Prostate gland (tissue), 2 donors: ENCODE data around the gene TSPYL1. TPM values are rescaled to one million over a fixed set of nuclear protein-coding genes. Genes with fewer than 3 reads are reported as not detected.

Experiments used
- DNase-seq: peaks from one replicate; pipeline ENCODE4 v3.0.0-alpha.2; 2019; ENCODE audit warnings: low spot score
- H3K27ac ChIP-seq, 2 donors: fragments of 200-600 bp; sonication (generic); 2 replicates each; pipeline ENCODE4 v1.5.1; 2017 to 2019
- H3K27me3 ChIP-seq: fragments of 200-600 bp; sonication (generic); replicated peaks from 2 replicates; pipeline ENCODE4 v1.5.1; 2019; ENCODE audit not compliant: insufficient read depth
- H3K36me3 ChIP-seq, 2 donors: fragments of 200-600 bp; sonication (generic); 1 replicate in 1 of 2; 2 replicates in 1 of 2; pipeline versions ENCODE4 v1.5.1 to v1.8.1; 2017 to 2019
- H3K4me1 ChIP-seq: fragments of 200-600 bp; sonication (generic); replicated peaks from 2 replicates; pipeline ENCODE4 v1.5.1; 2019
- H3K4me3 ChIP-seq, 2 donors: fragments of 200-600 bp; sonication (generic); 2 replicates each; pipeline ENCODE4 v1.5.1; 2017 to 2019
- H3K9me3 ChIP-seq: fragments of 200-600 bp; sonication (generic); 2 replicates; pipeline ENCODE4 v1.5.1; 2017
- CTCF ChIP-seq, 4 experiments: fragments of 200-600 bp in 2 of 4; fragments of 450-650 bp in 2 of 4; sonication (generic) in 2 of 4; IDR thresholded peaks; 1 replicate in 3 of 4; 2 replicates in 1 of 4; pipeline ENCODE4 v1.5.1; 2016 to 2019; ENCODE audit warnings: antibody characterized with exemption in 4 of 4, mild to moderate bottlenecking in 2 of 4, moderate library complexity in 2 of 4
- POLR2A ChIP-seq: fragments of 450-650 bp; IDR thresholded peaks from one replicate; pipeline ENCODE4 v1.6.1; 2016; ENCODE audit warnings: antibody characterized with exemption, mild to moderate bottlenecking
- POLR2AphosphoS5 ChIP-seq: sonication (generic); formaldehyde crosslinking; IDR thresholded peaks from one replicate; pipeline ENCODE4 v1.6.1; 2017; ENCODE audit warnings: antibody characterized with exemption
- WGBS: methylation state at CpG from one replicate; pipeline ENCODE4 v1.1.5; 2018; 5-methylcytosine and 5-hydroxymethylcytosine counted together
- intact Hi-C: fragments of 100-400 bp; cut with DNase I; formaldehyde crosslinking; loops from one replicate; pipeline ENCODE4 v1.14.2; 2022
- total RNA-seq, 2 donors: library from RNA; depleted of rRNA; stranded (reverse); fragments of >200 nt; gene quantifications; one replicate each; pipeline ENCODE4 v1.1.0, GENCODE V29; 2016

TSPYL1 gene
- total RNA-seq, 2 donors from 2014 or later, result 112 to 159 TPM

DNA sequence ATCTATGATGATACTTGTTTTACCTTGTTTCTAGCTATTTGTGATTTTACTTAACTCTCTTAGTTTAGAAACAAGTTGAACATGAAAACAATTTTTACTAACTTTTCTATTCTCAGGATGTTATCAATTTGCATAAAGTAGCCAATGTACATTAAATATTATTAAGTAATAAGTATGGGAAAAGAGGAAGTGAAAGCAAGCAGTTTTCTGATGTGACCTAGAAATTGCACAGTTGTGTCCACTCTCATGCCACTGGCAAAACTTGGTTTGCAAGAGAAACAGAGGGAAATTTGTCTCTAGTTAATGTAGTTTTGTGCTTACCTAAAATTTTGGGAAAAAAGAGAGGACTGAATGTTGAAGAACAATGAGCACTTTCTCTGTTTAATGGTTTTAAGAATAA, 19.2 kb upstream of the TSPYL1 start:
- H3K27me3 ChIP-seq, result no peaks in the 10 kb centered on the region
- no peak for TF ChIP-seq POLR2AphosphoS5
- TF ChIP-seq POLR2A, result no peak
- TF ChIP-seq CTCF (IDR thresholded peaks at IDR 0.05), result no peak
- intact Hi-C loops, result loop anchor here (10.0 kb wide), 1 partner anchor 56 kb away; no protein-coding TSS in a partner anchor
- H3K4me1 ChIP-seq, result no peaks in the 10 kb centered on the region
- H3K36me3 ChIP-seq, result no peaks in the 10 kb centered on the region
- H3K9me3 ChIP-seq, result no peaks in the 10 kb centered on the region
- H3K4me3 ChIP-seq, result no peak overlapping the region
- no peak overlapping the region for H3K27ac ChIP-seq
- no peak for DNase-seq

- 94% methylated on average over 3 of the region's 3 CpGs for WGBS
Measured at GRCh38 chr6:116298273-116298672, 18.5 kb upstream of the TSPYL1 start.

GRCh38 chr6:116292553-116292952, 12.8 kb upstream of the TSPYL1 start:
- Histone ChIP-seq H3K27ac (no peak overlapping the region), H3K36me3 (no peaks in the 10 kb centered on the region), H3K4me3 (no peak overlapping the region), H3K27me3 (no peaks in the 10 kb centered on the region), H3K4me1 (no peaks in the 10 kb centered on the region), H3K9me3 (no peaks in the 10 kb centered on the region)
- TF ChIP-seq POLR2A, result no peak
- 87% methylated on average over 1 of the region's 1 CpG for WGBS
- no peak for DNase-seq
- intact Hi-C loops, result loop anchor here (10.0 kb wide), 1 partner anchor 62 kb away; no protein-coding TSS in a partner anchor

More at GRCh38 chr6:116298273-116298672, 18.5 kb upstream of the TSPYL1 start:
- intact Hi-C loops, result loop anchor here (10.0 kb wide), 1 partner anchor 57 kb away; no protein-coding TSS in a partner anchor
- Histone ChIP-seq H3K36me3 (no peaks in the 10 kb centered on the region), H3K4me1 (no peaks in the 10 kb centered on the region), H3K9me3 (no peaks in the 10 kb centered on the region), H3K27ac (no peak overlapping the region), H3K27me3 (no peaks in the 10 kb centered on the region), H3K4me3 (no peak overlapping the region)
- no peak for TF ChIP-seq CTCF (IDR thresholded peaks at IDR 0.05)
- no peak for TF ChIP-seq POLR2A
- no peak for TF ChIP-seq POLR2AphosphoS5
- no peak for DNase-seq

GRCh38 chr6:116291701-116292396, 12.1 kb upstream of the TSPYL1 start:
- intact Hi-C loops, result loop anchor here (10.0 kb wide), 1 partner anchor 63 kb away; no protein-coding TSS in a partner anchor
- TF ChIP-seq POLR2A (no peak), CTCF (IDR thresholded peaks at IDR 0.05) (no peak), POLR2AphosphoS5 (no peak)

DNA sequence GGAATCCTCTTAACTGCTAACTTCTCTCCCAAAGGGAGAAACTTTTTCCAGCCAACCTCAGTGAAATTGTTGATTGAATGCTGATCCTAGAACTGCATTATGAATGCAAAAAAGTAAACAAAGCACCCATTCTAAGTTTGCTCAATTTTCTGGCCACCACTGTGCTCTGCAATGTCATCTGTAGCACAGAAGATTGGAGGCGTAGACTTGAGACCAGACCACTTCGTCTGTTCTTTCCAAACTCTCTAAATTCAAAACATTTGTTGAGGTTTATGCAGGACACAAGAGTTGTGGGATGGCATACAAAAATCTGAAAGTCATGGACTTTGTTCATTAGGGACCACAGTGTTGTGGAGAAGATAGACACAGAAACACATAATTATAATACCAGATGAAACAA, 11.1 kb upstream of the TSPYL1 start:
- WGBS, result 95% methylated on average over 2 of the region's 2 CpGs
- Histone ChIP-seq H3K27ac (no peak overlapping the region), H3K4me1 (no peaks in the 10 kb centered on the region), H3K9me3 (no peaks in the 10 kb centered on the region), H3K36me3 (no peaks in the 10 kb centered on the region), H3K4me3 (no peak overlapping the region), H3K27me3 (no peaks in the 10 kb centered on the region)
- no peak for DNase-seq
- TF ChIP-seq CTCF (IDR thresholded peaks at IDR 0.05) (no peak), POLR2A (no peak), POLR2AphosphoS5 (no peak)
- intact Hi-C loops, result loop anchor here (10.0 kb wide), 1 partner anchor 64 kb away; no protein-coding TSS in a partner anchor

More at GRCh38 chr6:116291701-116292396, 12.1 kb upstream of the TSPYL1 start:
- H3K4me3 ChIP-seq, result no peak overlapping the region
- DNase-seq, result no peak
- 84% methylated on average over 4 of the region's 4 CpGs for WGBS
- H3K4me1 ChIP-seq, result no peaks in the 10 kb centered on the region
- no peak overlapping the region for H3K27ac ChIP-seq
- no peaks in the 10 kb centered on the region for H3K36me3 ChIP-seq
- H3K27me3 ChIP-seq, result no peaks in the 10 kb centered on the region
- no peaks in the 10 kb centered on the region for H3K9me3 ChIP-seq
